H1 (cell line): ENCODE results near the gene NAV2. TPM values are rescaled to one million over a fixed set of nuclear protein-coding genes. Genes with fewer than 3 reads are reported as not detected.

Experiments used
- CTCF ChIA-PET: fragments of 300-600 bp; sonication (Branson Sonifier 250); formaldehyde crosslinking; loops from one replicate; lab custom pipeline; 2021; ENCODE audit not compliant: partially characterized antibody; lab: Charles Lee
- POLR2A ChIA-PET: fragments of 300-600 bp; sonication (Branson Sonifier 250); formaldehyde crosslinking; loops from one replicate; lab custom pipeline; 2021; ENCODE audit warnings: inconsistent platforms; ENCODE audit not compliant: partially characterized antibody; lab: Charles Lee
- DNase-seq, 2 experiments: peaks; one replicate each; pipeline versions ENCODE4 v3.0.0 to v3.0.0-alpha.2; 2010 to 2022; ENCODE audit warnings: low spot score in 2 of 2, low read depth in 1 of 2, mixed read lengths in 1 of 2
- FAIRE-seq: peaks from 2 replicates; lab custom pipeline; 2011; peaks lifted over from hg19 to GRCh38; lab: Jason Lieb, UNC
- H2AFZ ChIP-seq: 2 replicates; pipeline ENCODE4 v1.8.1; 2012; ENCODE audit warnings: low read length, inconsistent platforms
- H2AK5ac ChIP-seq: 2 replicates; pipeline ENCODE4 v1.6.1; 2013; ENCODE audit warnings: low read depth, low read length
- H2BK120ac ChIP-seq: replicated peaks from 2 replicates; pipeline ENCODE3; 2013; ENCODE audit warnings: low read depth, low read length, inconsistent platforms
- H2BK12ac ChIP-seq: 2 replicates; pipeline ENCODE4 v1.6.1; 2013; ENCODE audit warnings: low read depth, low read length
- H2BK15ac ChIP-seq: 2 replicates; pipeline ENCODE4 v1.6.1; 2013; ENCODE audit warnings: low read length
- H2BK20ac ChIP-seq: 2 replicates; pipeline ENCODE4 v1.6.1; 2013; ENCODE audit warnings: low read length
- H2BK5ac ChIP-seq: 2 replicates; pipeline ENCODE4 v1.6.1; 2013; ENCODE audit warnings: low read depth, low read length
- H3K14ac ChIP-seq: 2 replicates; pipeline ENCODE4 v1.6.1; 2013; ENCODE audit warnings: inconsistent platforms; ENCODE audit not compliant: insufficient read length
- H3K18ac ChIP-seq: 2 replicates; pipeline ENCODE4 v1.6.1; 2013; ENCODE audit warnings: low read length; ENCODE audit errors: extremely low read depth
- H3K23ac ChIP-seq: 2 replicates; pipeline ENCODE4 v1.6.1; 2013; ENCODE audit warnings: inconsistent platforms; ENCODE audit not compliant: insufficient read length
- H3K23me2 ChIP-seq: 2 replicates; pipeline ENCODE4 v1.6.1; 2013; ENCODE audit warnings: low read depth, low read length
- H3K27ac ChIP-seq: 2 replicates; pipeline ENCODE4 v1.6.1; 2011; ENCODE audit warnings: low read depth, low read length, inconsistent platforms
- H3K27me3 ChIP-seq, 4 experiments: replicated peaks in 1 of 4; 1 replicate in 1 of 4; 2 replicates in 3 of 4; pipeline versions ENCODE4 v1.6.1 to v1.8.1; 2011 to 2013; ENCODE audit warnings: low read length in 3 of 4, mild to moderate bottlenecking in 3 of 4, inconsistent platforms in 2 of 4, mixed read lengths in 2 of 4, moderate library complexity in 1 of 4; ENCODE audit not compliant: control insufficient read depth in 3 of 4, insufficient read depth in 3 of 4; ENCODE audit errors: extremely low read depth in 1 of 4
- H3K36me3 ChIP-seq, 4 experiments: 2 replicates each; pipeline versions ENCODE4 v1.6.1 to v1.8.1; 2011 to 2013; ENCODE audit warnings: mild to moderate bottlenecking in 4 of 4, low read length in 3 of 4, moderate library complexity in 2 of 4, control low read depth in 1 of 4, inconsistent platforms in 1 of 4; ENCODE audit not compliant: insufficient read depth in 4 of 4, control insufficient read depth in 2 of 4
- H3K4ac ChIP-seq: replicated peaks from 2 replicates; pipeline ENCODE3; 2013; ENCODE audit warnings: low read length, low read depth, mixed read lengths, inconsistent platforms; ENCODE audit not compliant: insufficient read length
- H3K4me1 ChIP-seq, 4 experiments: replicated peaks in 1 of 4; 1 replicate in 1 of 4; 2 replicates in 3 of 4; pipeline versions ENCODE4 v1.6.1 to v1.8.1; 2011 to 2013; ENCODE audit warnings: low read length in 3 of 4, inconsistent platforms in 2 of 4, mixed read lengths in 1 of 4; ENCODE audit not compliant: insufficient read depth in 4 of 4, control insufficient read depth in 3 of 4
- H3K4me2 ChIP-seq, 2 experiments: 2 replicates each; pipeline versions ENCODE4 v1.6.1 to v1.8.1; 2011 to 2013; ENCODE audit warnings: low read depth in 2 of 2, low read length in 2 of 2, control low read depth in 1 of 2, inconsistent platforms in 1 of 2, mild to moderate bottlenecking in 1 of 2; ENCODE audit not compliant: insufficient read depth in 1 of 2
- H3K4me3 ChIP-seq, 4 experiments: fragments of 200-600, 300-600 bp in 1 of 4; sonication (generic), shearing (Covaris generic), sonication (Bioruptor Twin) in 1 of 4; 2 replicates each; pipeline versions ENCODE4 v1.5.1 to v1.8.1; 2011 to 2016; ENCODE audit warnings: low read length in 4 of 4, low read depth in 3 of 4, control low read depth in 2 of 4, inconsistent platforms in 2 of 4, mild to moderate bottlenecking in 2 of 4, mixed read lengths in 1 of 4, moderate library complexity in 1 of 4; ENCODE audit not compliant: insufficient read depth in 2 of 4; ENCODE audit errors: extremely low read depth in 1 of 4
- H3K56ac ChIP-seq: replicated peaks from 2 replicates; pipeline ENCODE3; 2013; ENCODE audit warnings: low read depth, mild to moderate bottlenecking, mixed read lengths, low read length, inconsistent platforms; ENCODE audit not compliant: insufficient read length
- H3K79me1 ChIP-seq: 2 replicates; pipeline ENCODE4 v1.6.1; 2013; ENCODE audit warnings: low read depth, low read length, control low read depth
- H3K79me2 ChIP-seq, 2 experiments: 2 replicates each; pipeline versions ENCODE4 v1.6.1 to v1.8.1; 2012 to 2013; ENCODE audit warnings: low read length in 2 of 2, mild to moderate bottlenecking in 2 of 2, inconsistent platforms in 1 of 2; ENCODE audit not compliant: insufficient read depth in 2 of 2, control insufficient read depth in 1 of 2
- H3K9ac ChIP-seq, 4 experiments: replicated peaks in 1 of 4; 1 replicate in 1 of 4; 2 replicates in 3 of 4; pipeline versions ENCODE4 v1.6.1 to v1.8.1; 2011 to 2013; ENCODE audit warnings: low read depth in 3 of 4, low read length in 3 of 4, control low read depth in 2 of 4, mild to moderate bottlenecking in 2 of 4, moderate library complexity in 2 of 4, inconsistent platforms in 1 of 4; ENCODE audit errors: extremely low read depth in 1 of 4
- H3K9me3 ChIP-seq, 2 experiments: 2 replicates each; pipeline versions ENCODE4 v1.6.1 to v1.8.1; 2012 to 2013; ENCODE audit warnings: mild to moderate bottlenecking in 2 of 2, moderate library complexity in 2 of 2, control low read depth in 1 of 2, inconsistent platforms in 1 of 2, low read depth in 1 of 2, low read length in 1 of 2, mixed read lengths in 1 of 2; ENCODE audit not compliant: insufficient read depth in 2 of 2
- H4K20me1 ChIP-seq, 2 experiments: replicated peaks in 1 of 2; 2 replicates each; pipeline versions ENCODE3 to v1.8.1; 2011 to 2013; ENCODE audit warnings: inconsistent platforms in 2 of 2, low read length in 2 of 2, mild to moderate bottlenecking in 1 of 2; ENCODE audit not compliant: insufficient read depth in 2 of 2, control insufficient read depth in 1 of 2
- H4K5ac ChIP-seq: 2 replicates; pipeline ENCODE4 v1.6.1; 2013; ENCODE audit warnings: low read length, low read depth, mixed read lengths, inconsistent platforms; ENCODE audit not compliant: insufficient read length
- H4K8ac ChIP-seq: 2 replicates; pipeline ENCODE4 v1.8.0; 2013; ENCODE audit warnings: mild to moderate bottlenecking, moderate library complexity, low read length, inconsistent platforms; ENCODE audit not compliant: insufficient read depth; ENCODE audit errors: extremely low read depth
- H4K91ac ChIP-seq: replicated peaks from 2 replicates; pipeline ENCODE3; 2013; ENCODE audit warnings: low read length, mixed read lengths, inconsistent platforms; ENCODE audit not compliant: insufficient read length
- CTBP2 ChIP-seq: IDR thresholded peaks from 2 replicates; pipeline ENCODE4 v1.7.0; 2011; ENCODE audit warnings: borderline replicate concordance, mild to moderate bottlenecking, moderate library complexity, mixed read lengths, low read length; ENCODE audit not compliant: insufficient read depth, insufficient read length
- E2F6 ChIP-seq: IDR thresholded peaks from 2 replicates; pipeline ENCODE4 v1.6.1; 2012; ENCODE audit warnings: inconsistent platforms
- EZH2 ChIP-seq: fragments of 200-600 bp; sonication (generic); IDR thresholded peaks from 2 replicates; pipeline ENCODE4 v1.7.1; 2012; ENCODE audit warnings: low read depth, mild to moderate bottlenecking, moderate library complexity, low read length, inconsistent platforms; ENCODE audit not compliant: severe bottlenecking
- JUND ChIP-seq: IDR thresholded peaks from 2 replicates; pipeline ENCODE4 v1.6.1; 2011; ENCODE audit warnings: mild to moderate bottlenecking, improper control_type of control experiment, low read length
- KDM4A ChIP-seq: IDR thresholded peaks from one replicate; pipeline ENCODE4 v1.7.1; 2012; ENCODE audit warnings: low read depth, mild to moderate bottlenecking, moderate library complexity, low read length, inconsistent platforms; ENCODE audit not compliant: severe bottlenecking
- POLR2AphosphoS5 ChIP-seq: IDR thresholded peaks from 2 replicates; pipeline ENCODE4 v1.6.1; 2011; ENCODE audit warnings: low read depth, low read length
- RAD21 ChIP-seq, 2 experiments: IDR thresholded peaks in 1 of 2; conservative IDR thresholded peaks in 1 of 2; 2 replicates each; pipeline ENCODE4 v1.6.1; 2011; ENCODE audit warnings: low read depth in 2 of 2, low read length in 2 of 2, improper control_type of control experiment in 1 of 2, inconsistent platforms in 1 of 2, mild to moderate bottlenecking in 1 of 2, moderate library complexity in 1 of 2
- RNF2 ChIP-seq: fragments of 200-900, 300-1000 bp; sonication (generic); IDR thresholded peaks from 2 replicates; pipeline ENCODE4 v1.7.1; 2016; ENCODE audit warnings: borderline replicate concordance, low read depth, mild to moderate bottlenecking, antibody characterized with exemption, low read length; ENCODE audit not compliant: poor library complexity, severe bottlenecking; ENCODE audit errors: missing control alignments
- SAP30 ChIP-seq: fragments of 300-600 bp; sonication (generic); IDR thresholded peaks from 2 replicates; pipeline ENCODE4 v1.7.1; 2012; ENCODE audit warnings: low read length, moderate library complexity, mild to moderate bottlenecking, inconsistent platforms; ENCODE audit not compliant: insufficient read depth, insufficient replicate concordance
- TCF12 ChIP-seq: IDR thresholded peaks from 2 replicates; pipeline ENCODE4 v1.6.1; 2011; ENCODE audit warnings: low read depth, mild to moderate bottlenecking, low read length
- WGBS, 2 experiments: shearing (Covaris generic) in 1 of 2; methylation state at CpG; one replicate each; pipeline versions ENCODE4 v1.1.6 to v1.1.7; 2013 to 2015; ENCODE audit warnings: low lambda C conversion rate in 2 of 2, mixed read lengths in 2 of 2, inconsistent platforms in 1 of 2, low coverage in 1 of 2, missing lambda C conversion rate in 1 of 2; ENCODE audit not compliant: insufficient replicate concordance in 2 of 2, insufficient coverage in 1 of 2, insufficient read length in 1 of 2; ENCODE audit errors: extremely low coverage in 1 of 2, missing lambda C conversion rate in 1 of 2; 5-methylcytosine and 5-hydroxymethylcytosine counted together
- polyA plus RNA-seq, 7 experiments: library from polyadenylated mRNA; depleted of rRNA in 3 of 7; stranded (reverse) in 5 of 7; unstranded in 2 of 7; fragments of >200 nt in 5 of 7; fragments of 200-250 nt in 2 of 7; gene quantifications; 1 replicate in 5 of 7; 2 replicates in 1 of 7; 4 replicates in 1 of 7; pipeline versions ENCODE4 v1.2.1 to v1.2.3, GENCODE V29; 2011 to 2013; ENCODE audit warnings: missing spikeins in 2 of 7, mixed read lengths in 2 of 7
- total RNA-seq: library from RNA; stranded (reverse); fragmentation: NEBNext Ultra II Directional; extraction: Animal tissue kit (Norgen Biotek cat#: 25700); gene quantifications from 2 replicates; pipeline ENCODE4 v1.2.1, GENCODE V29; 2021

Gene NAV2
- total and polyA plus RNA-seq, 2 of the 8 experiments (the other 6 are each of a cell fraction or from before 2014, with no cell fraction given): 35.6 to 73.6 TPM

DNA sequence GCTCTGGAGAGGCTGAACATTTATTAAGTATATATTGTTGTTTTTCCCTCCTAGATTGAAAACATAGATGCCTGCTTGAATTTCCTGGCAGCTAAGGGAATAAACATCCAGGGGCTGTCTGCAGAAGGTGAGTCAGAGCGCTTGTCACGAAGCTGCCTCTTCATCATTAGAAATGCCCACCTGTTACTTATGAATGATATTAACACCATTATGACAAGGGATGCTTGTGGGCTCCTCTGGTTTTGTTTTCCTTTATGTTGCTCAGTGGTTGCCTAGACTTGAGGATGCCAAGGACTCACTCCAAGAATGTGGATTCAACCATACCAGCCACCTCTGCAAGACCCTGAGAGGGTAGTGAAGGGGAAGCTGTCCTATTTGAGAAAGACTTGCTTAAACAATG, 156.2 kb downstream of the NAV2 start:
- Histone ChIP-seq H3K14ac (no peak overlapping the region), H3K9me3 (no peaks in the 10 kb centered on the region), H3K4me1 (peaks cover 10 to 38% (median 35%) of the 10 kb centered on the region in 4 experiments), H3K9ac (no peak overlapping the region), H3K18ac (no peak overlapping the region), H2BK12ac (no peak overlapping the region; the same call in 1 of the 2 replicates), H4K8ac (no peak overlapping the region), H3K4me2 (no peak overlapping the region), H4K20me1 (no peaks in the 10 kb centered on the region), H3K27ac (no peak overlapping the region), H2BK120ac (no peak overlapping the region), H3K56ac (no peak overlapping the region), H2BK20ac (no peak overlapping the region), H2BK15ac (no peak overlapping the region)
- no peak for TF ChIP-seq CTBP2
- TF ChIP-seq POLR2AphosphoS5: no peak
- no peak for TF ChIP-seq JUND
- no peak for TF ChIP-seq TCF12
- TF ChIP-seq E2F6: no peak
- TF ChIP-seq RNF2: no peak
- TF ChIP-seq SAP30: no peak
- TF ChIP-seq EZH2: no peak
- TF ChIP-seq RAD21 (IDR thresholded peaks at IDR 0.05 in 1 of 2, conservative IDR thresholded peaks at IDR 0.05 in 1 of 2; ENCODE audit: low read depth in 2 of 2, low read length in 2 of 2): no peak
- no peak for TF ChIP-seq KDM4A
- TF ChIP-seq, all 59 proteins: peak for 0
- no peaks in the 10 kb centered on the region for H3K27me3 ChIP-seq
- no peak overlapping the region for H4K5ac ChIP-seq
- ChIA-PET CTCF (interaction anchor here (0.8 to 1.8 kb wide), 5 partner anchors 21 to 305 kb away, joined by 3 to 7 read pairs (median 5); no protein-coding TSS in a partner anchor), POLR2A (no interaction called here)
- 93% methylated on average over 2 of the region's 2 CpGs; no CpG with 5 or more reads in 1 of the 2 experiments for WGBS, 2 experiments
- DNase-seq (no peak), FAIRE-seq (no peak)
- no peak overlapping the region for H2BK5ac ChIP-seq
- no peak overlapping the region for H2AK5ac ChIP-seq
- peaks cover 0 to 25% of the 10 kb centered on the region in 2 experiments; a peak in 2 of 4 replicates for H3K79me2 ChIP-seq
- no peaks in the 10 kb centered on the region for H3K23me2 ChIP-seq
- no peak overlapping the region for H4K91ac ChIP-seq
- no peak overlapping the region for H3K23ac ChIP-seq
- H3K36me3 ChIP-seq: peaks cover 3 to 8% (median 4%) of the 10 kb centered on the region in 4 experiments; a peak in 6 of 8 replicates
- peaks cover 2% of the 10 kb centered on the region; the same call in 1 of the 2 replicates for H3K79me1 ChIP-seq
- no peak overlapping the region for H3K4ac ChIP-seq
- no peak overlapping the region for H2AFZ ChIP-seq
- H3K4me3 ChIP-seq: no peak overlapping the region
